Measurements from ENCODE around the gene STX2.
A peak's percentile ranks its signal among the peaks of the same experiment; 100 is the strongest.

- peak; percentile 90 to 93 for TF ChIP-seq CTCF (conservative IDR thresholded peaks at IDR 0.05; ENCODE audit: low read depth in 2 of 2)
- no peak for TF ChIP-seq POLR2AphosphoS5 (IDR thresholded peaks at IDR 0.05; ENCODE audit: low read depth)
- 0 out of 2 replicates have a peak, but pooled peaks have one; percentile 12 for TF ChIP-seq CREB1 (CRISPR knock-in tag; IDR thresholded peaks at IDR 0.05; ENCODE audit: low read depth)
- no peak for TF ChIP-seq EZH2 (IDR thresholded peaks at IDR 0.05; ENCODE audit: low read depth, unreplicated experiment)
- TF ChIP-seq REST (IDR thresholded peaks at IDR 0.05; ENCODE audit: unreplicated experiment), result no peak
- no peak for TF ChIP-seq EZH2phosphoT487 (IDR thresholded peaks at IDR 0.05; ENCODE audit: unreplicated experiment)
- no peak for TF ChIP-seq ZNF331 (CRISPR knock-in tag; IDR thresholded peaks at IDR 0.05; ENCODE audit: low read depth)
- no peak for TF ChIP-seq ZNF114 (CRISPR knock-in tag; IDR thresholded peaks at IDR 0.05)
- TF ChIP-seq NANOG (IDR thresholded peaks at IDR 0.05; ENCODE audit: borderline replicate concordance), result no peak
- TF ChIP-seq STAT1 (IDR thresholded peaks at IDR 0.05; ENCODE audit: unreplicated experiment), result no peak
- TF ChIP-seq ETS1 (IDR thresholded peaks at IDR 0.05), result no peak
Measured at GRCh38 chr12:130826151-130826801, 12.8 kb downstream of the STX2 start.

Data from GM23338 (cell line).